Naive thymus-derived CD8-positive, alpha-beta T cell (primary cell): ENCODE data around the gene AGT. TPM values are rescaled to one million over a fixed set of nuclear protein-coding genes. Genes with fewer than 3 reads are reported as not detected.

Source experiments
- ATAC-seq, 2 donors: fragments of 150-1000 bp; cut with Tn5 transposase in 1 of 2; sonication (Bioruptor Pico), chemical (Tn5 transposase) in 1 of 2; 1 replicate in 1 of 2; 2 replicates in 1 of 2; pipeline ENCODE4 v1.10.0; 2021; ENCODE audit warnings: mild to moderate bottlenecking in 2 of 2, moderate library complexity in 2 of 2
- POLR2A ChIA-PET: fragments of 350-600 bp; sonication (Branson Sonifier 250); formaldehyde crosslinking; loops from one replicate; lab custom pipeline; 2021; ENCODE audit warnings: antibody characterized with exemption; lab: Charles Lee
- DNase-seq, 10 donors: peaks; one replicate each; pipeline versions ENCODE4 v3.0.0 to v3.0.0-alpha.2; 2020 to 2022
- H3K27ac Mint-ChIP-seq, 10 donors: one replicate each; pipeline ENCODE4 v1.8.0; 2020 to 2022; ENCODE audit warnings: mild to moderate bottlenecking in 10 of 10, mixed read lengths in 10 of 10, moderate library complexity in 4 of 10, inconsistent platforms in 1 of 10
- H3K27me3 Mint-ChIP-seq, 5 donors: one replicate each; pipeline ENCODE4 v1.8.0; 2021 to 2022; ENCODE audit warnings: mixed read lengths in 5 of 5
- H3K36me3 Mint-ChIP-seq, 3 donors: one replicate each; pipeline ENCODE4 v1.8.0; 2020 to 2022; ENCODE audit warnings: mixed read lengths in 3 of 3, mild to moderate bottlenecking in 2 of 3, inconsistent platforms in 1 of 3
- H3K4me1 Mint-ChIP-seq, 4 donors: one replicate each; pipeline ENCODE4 v1.8.0; 2021 to 2022; ENCODE audit warnings: mixed read lengths in 4 of 4
- H3K4me3 Mint-ChIP-seq, 10 donors: one replicate each; pipeline ENCODE4 v1.8.0; 2020 to 2022; ENCODE audit warnings: mild to moderate bottlenecking in 10 of 10, mixed read lengths in 10 of 10, moderate library complexity in 6 of 10, inconsistent platforms in 1 of 10
- H3K9me3 Mint-ChIP-seq, 9 donors: one replicate each; pipeline ENCODE4 v1.8.0; 2020 to 2022; ENCODE audit warnings: mixed read lengths in 9 of 9, mild to moderate bottlenecking in 3 of 9, inconsistent platforms in 1 of 9, moderate library complexity in 1 of 9
- polyA plus RNA-seq, 3 donors: library from polyadenylated mRNA; unstranded; fragments of 300-500 nt; fragmentation: Illumina TruSeq; gene quantifications; one replicate each; pipeline ENCODE4 v1.2.3, GENCODE V29; 2021
- total RNA-seq, 8 experiments: library from RNA in 2 of 8; stranded (reverse) in 2 of 8; gene quantifications; one replicate each; pipeline ENCODE4 v1.2.3 and lab custom pipeline; 2021 to 2026

Gene AGT
- total RNA-seq = not detected
- not detected for polyA plus RNA-seq
- total RNA-seq (lab: John Stamatoyannopoulos, UW) = 0 to 0.17 (median 0.07) reads per million in 6 experiments

DNA sequence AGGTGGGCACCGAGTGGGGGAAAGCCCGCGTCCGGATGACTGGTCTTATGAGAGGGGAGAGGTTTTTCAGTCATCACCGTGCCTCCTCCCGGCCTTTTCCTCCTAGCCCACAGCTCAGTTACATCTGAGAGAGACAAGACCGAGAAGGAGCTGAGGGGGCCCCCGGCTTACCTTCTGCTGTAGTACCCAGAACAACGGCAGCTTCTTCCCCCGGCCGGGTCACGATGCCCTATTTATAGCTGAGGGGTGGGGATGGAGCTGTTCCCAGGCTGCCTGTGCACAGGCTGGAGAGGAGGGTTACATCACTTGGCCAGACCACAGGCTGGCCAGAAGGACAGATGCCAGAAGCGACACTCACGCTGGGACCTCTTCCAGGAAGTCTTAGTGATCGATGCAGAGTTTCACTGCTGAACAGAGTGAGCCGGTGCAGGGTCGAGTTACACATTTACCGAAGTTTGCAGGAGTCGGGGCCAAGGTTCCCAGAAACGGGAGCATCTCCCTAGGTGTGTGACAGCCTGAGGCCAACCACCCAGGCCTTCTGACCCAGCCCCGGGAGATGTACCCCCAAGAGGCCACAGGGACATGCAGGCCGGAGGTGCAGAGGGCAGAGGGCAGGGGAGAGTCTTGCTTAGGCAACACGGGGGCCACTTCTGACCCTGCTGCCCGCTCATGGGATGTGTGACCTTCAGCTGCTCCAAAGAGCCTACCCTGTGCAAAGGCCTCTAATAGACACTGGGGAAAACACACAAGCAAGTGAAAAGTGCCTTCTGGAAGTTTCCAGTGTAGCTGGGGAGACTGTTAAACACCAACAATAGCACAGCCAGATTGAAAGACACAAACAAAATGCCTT is at the start of gene AGT:
Gene AGT, minus strand, starts transcription at position 208 of the 850 bp plus-strand sequence. CDS start 3,299 bp downstream, outside the sequence.
- H3K4me3 Mint-ChIP-seq = no peak within 1 kb of the TSS

DNA sequence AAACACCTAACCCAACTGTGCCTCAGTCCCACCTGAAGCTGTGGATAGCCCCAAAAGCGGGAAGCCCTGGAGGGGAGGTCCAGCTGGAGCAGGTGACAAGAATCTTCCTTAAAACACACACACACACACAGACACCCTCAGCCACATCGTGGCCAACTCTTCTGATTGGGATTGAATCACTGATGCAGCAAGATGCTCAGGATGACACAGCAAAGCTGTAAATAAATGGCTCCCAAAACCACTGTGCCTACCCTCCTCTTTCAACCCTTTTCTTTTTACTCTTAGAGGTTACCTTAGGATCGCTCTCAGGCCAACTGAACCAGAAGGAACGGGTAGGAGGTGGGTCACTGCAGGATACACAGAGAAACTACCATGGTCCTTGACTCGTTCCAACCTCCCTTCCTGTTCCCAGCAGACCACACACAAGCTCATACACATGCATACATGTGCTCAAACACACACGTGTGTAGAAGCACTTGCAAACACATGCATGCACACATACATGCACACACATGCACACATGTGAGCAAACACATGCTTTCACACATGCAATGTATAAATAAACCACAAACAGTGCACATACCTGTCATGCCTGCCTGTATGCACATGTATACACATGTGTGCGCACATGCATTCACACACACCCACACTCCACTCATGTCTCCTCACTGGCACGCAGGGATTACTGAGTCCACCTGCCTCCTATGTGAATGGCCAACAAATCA is 47.7 kb upstream of the AGT start:
- H3K36me3 Mint-ChIP-seq = no peaks in the 10 kb centered on the region
- DNase-seq = no peak
- H3K4me1 Mint-ChIP-seq = no peaks in the 10 kb centered on the region
- ATAC-seq = no peak
- peaks cover 9 to 34% (median 14%) of the 10 kb centered on the region in 5 donors for H3K27me3 Mint-ChIP-seq
- H3K27ac Mint-ChIP-seq = peak overlapping the region in 2 of 10 donors; percentile 2 to 33
- no peaks in the 10 kb centered on the region for H3K9me3 Mint-ChIP-seq
- no peak overlapping the region for H3K4me3 Mint-ChIP-seq
- POLR2A ChIA-PET = no interaction called here

More for the DNA sequence above, at the start of gene AGT:
- DNase-seq (no peak), ATAC-seq (no peak)
- Mint-ChIP-seq H3K4me1 (no peaks in the 10 kb centered on the region), H3K9me3 (peaks cover 0 to 19% (median 7%) of the 10 kb centered on the region in 9 donors), H3K36me3 (peaks cover 0 to 5% (median 0%) of the 10 kb centered on the region in 3 donors), H3K27ac (peak within 1 kb of the TSS in 2 of 10 donors; percentile 1 to 9), H3K27me3 (peaks cover 2 to 30% (median 17%) of the 10 kb centered on the region in 5 donors)
- POLR2A ChIA-PET = no interaction called here

DNA sequence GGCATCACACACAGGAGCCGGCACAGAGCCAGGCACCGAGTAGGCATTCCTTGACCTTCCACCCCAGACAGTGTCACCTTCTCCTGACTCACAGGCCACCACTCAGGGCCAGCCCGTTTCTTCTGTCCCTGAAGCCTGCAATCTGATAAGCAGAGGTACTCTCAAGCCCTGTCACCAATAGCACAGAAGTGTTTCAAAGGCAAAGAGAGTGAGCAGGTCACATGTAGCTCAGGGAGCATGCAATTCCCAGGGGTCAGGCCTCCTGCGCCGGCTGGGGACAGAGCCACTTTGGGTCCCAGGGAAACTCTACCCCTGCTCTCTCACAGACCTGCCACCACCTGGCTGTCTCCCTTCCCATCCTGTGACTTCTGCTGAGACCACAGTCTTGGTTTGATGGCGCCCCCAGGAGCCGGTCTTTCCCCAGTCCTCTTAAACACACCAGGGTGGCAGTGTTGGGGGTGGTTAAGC is 46.5 kb upstream of the AGT start:
- Mint-ChIP-seq H3K9me3 (no peaks in the 10 kb centered on the region), H3K36me3 (no peaks in the 10 kb centered on the region), H3K27me3 (peaks cover 9 to 40% (median 20%) of the 10 kb centered on the region in 5 donors), H3K4me1 (peaks cover 0 to 1% (median 0%) of the 10 kb centered on the region in 4 donors), H3K4me3 (no peak overlapping the region), H3K27ac (no peak overlapping the region)
- ATAC-seq (no peak), DNase-seq (no peak)
- POLR2A ChIA-PET = no interaction called here

DNA sequence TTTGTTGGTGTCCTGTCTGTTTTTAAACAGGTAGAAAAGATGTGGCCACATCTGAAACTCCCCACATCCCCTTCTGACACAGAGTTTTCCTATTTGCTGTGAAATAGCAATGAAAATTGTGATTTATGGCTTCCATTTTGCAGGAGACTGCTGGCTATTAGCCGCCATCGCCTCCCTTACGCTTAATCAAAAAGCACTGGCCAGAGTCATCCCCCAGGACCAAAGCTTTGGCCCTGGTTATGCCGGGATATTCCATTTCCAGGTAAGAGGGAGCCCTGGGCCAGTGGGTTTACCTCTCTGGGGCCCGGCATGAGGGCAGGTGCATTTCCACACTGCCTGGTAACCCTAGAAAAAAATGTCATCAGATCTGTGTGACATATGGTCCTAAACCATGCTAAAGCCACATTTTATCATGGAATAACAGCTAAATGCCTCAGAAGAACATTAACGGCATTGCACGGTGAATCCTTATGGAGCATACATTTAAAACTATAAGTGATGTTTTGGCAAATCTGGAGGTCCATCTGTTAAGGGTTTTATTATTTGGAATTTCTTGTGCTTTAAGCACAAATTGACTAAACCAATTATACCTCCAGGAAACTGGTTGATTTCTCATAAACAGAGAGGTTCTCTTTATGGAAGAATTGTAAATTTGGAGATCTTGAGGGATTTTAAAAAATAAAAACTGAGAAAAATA is 45.6 kb upstream of the AGT start:
- POLR2A ChIA-PET = no interaction called here
- DNase-seq (no peak), ATAC-seq (no peak)
- H3K27me3 Mint-ChIP-seq = peaks cover 9 to 43% (median 20%) of the 10 kb centered on the region in 5 donors
- no peaks in the 10 kb centered on the region for H3K9me3 Mint-ChIP-seq
- no peak overlapping the region for H3K27ac Mint-ChIP-seq
- peaks cover 0 to 1% (median 0%) of the 10 kb centered on the region in 4 donors for H3K4me1 Mint-ChIP-seq
- no peak overlapping the region for H3K4me3 Mint-ChIP-seq
- H3K36me3 Mint-ChIP-seq = no peaks in the 10 kb centered on the region

DNA sequence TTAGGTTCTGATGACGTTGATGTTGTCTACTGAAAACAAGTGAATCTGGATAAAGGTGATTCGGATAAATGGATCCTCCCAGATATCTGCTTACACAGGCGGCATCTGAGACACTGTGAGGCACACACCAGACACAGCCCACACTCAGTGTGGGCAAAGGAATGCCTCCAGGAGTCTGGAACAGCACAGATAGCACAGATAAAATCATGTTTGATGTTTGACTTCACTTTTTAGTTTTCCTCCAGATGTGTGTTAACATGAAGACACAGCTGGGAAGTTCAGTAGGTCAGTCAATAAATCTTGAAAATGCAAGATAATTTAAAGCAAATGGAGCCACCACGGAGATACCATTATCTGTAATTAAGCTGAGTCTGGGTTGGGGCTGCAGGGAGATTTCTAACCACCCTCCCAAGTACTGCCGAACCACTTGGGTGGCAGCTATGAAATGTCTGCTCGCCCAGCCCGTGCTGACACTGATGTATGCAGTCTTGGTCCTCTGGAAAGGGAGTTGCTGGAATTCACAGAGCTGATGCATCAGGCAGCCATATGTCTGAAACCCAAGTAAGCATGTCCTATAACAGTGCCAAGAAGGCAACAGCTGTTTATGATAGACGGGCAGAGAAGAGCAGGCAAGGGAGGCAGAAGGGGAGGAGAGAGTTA is 44.9 kb upstream of the AGT start:
- H3K4me1 Mint-ChIP-seq = peaks cover 0 to 3% (median under 1%) of the 10 kb centered on the region in 4 donors
- POLR2A ChIA-PET = no interaction called here
- no peak overlapping the region for H3K4me3 Mint-ChIP-seq
- H3K27me3 Mint-ChIP-seq = peaks cover 8 to 43% (median 20%) of the 10 kb centered on the region in 5 donors
- DNase-seq = no peak
- no peaks in the 10 kb centered on the region for H3K9me3 Mint-ChIP-seq
- no peak for ATAC-seq
- H3K27ac Mint-ChIP-seq = no peak overlapping the region
- H3K36me3 Mint-ChIP-seq = no peaks in the 10 kb centered on the region

DNA sequence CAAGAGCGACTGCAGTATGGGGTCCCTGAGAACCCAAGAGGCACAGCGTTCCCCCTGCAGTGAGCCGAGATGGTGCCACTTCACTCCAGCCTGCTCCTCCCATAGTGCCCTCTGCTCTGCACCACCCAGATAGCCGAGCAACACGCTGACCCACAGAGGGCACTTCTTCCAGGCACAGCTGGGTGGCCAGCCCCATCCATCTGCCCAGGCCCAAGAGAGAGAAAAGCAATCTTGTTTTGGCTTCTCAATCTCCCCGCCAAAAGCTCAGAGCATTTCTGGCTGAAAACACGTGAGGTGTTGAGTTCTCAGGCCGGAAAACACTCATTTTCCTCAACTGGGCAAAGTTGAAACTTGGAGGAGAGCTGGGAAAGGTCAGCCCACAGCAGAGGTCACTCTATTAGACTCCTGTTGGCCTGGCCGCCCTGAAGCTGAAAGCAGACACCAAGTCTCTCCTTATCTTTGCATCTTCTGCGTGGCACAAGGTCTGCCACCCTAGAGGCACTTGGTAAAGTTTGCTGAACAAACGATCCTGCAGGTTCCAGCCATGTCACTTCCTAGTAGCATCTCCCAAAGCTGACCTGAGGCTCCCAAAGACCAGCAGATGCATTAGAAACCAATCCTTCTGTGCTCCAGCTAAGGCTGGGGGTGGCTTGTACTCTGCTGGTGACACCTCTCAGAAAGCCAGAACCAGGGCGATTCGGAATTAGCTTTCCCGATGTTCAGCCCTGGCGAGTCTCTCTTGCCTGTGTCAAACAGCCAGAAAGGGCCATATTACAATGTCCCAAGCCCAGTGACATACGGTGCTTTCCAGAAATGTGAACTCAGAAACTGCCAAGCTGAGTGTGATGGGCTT is 44.2 kb upstream of the AGT start:
- POLR2A ChIA-PET = no interaction called here
- no peak overlapping the region for H3K27ac Mint-ChIP-seq

DNA sequence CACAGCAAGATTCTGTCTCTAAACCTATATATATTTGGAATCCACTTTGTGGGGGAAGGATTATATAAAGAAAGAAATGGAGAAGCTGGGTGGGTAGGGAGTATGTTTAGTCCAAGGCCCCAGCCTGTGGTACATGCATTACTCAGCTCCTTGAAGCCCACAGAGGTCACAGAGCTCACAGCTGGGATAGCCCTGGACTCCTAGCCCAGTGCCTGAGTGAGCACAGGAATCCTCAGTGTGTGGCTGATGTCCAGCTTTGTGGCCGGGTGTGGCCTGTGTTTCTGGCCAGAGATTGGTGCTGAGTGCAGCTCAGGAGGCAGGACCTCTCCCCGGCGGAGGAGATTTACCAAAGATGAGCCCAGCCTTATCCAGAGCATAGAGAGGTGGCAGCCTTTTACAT is 40.9 kb upstream of the AGT start:
- DNase-seq = no peak
- Mint-ChIP-seq H3K9me3 (no peaks in the 10 kb centered on the region), H3K4me1 (peaks cover 0 to 8% (median 2%) of the 10 kb centered on the region in 4 donors), H3K27me3 (peaks cover 1 to 27% (median 17%) of the 10 kb centered on the region in 5 donors), H3K27ac (peak overlapping the region in 2 of 10 donors; percentile 59 to 77), H3K4me3 (no peak overlapping the region), H3K36me3 (no peaks in the 10 kb centered on the region)
- no peak for ATAC-seq
- POLR2A ChIA-PET = no interaction called here

More for the DNA sequence above, 44.2 kb upstream of the AGT start:
- DNase-seq = no peak
- Mint-ChIP-seq H3K4me1 (peaks cover 0 to 8% (median under 1%) of the 10 kb centered on the region in 4 donors), H3K27me3 (peaks cover 8 to 43% (median 20%) of the 10 kb centered on the region in 5 donors), H3K36me3 (no peaks in the 10 kb centered on the region), H3K4me3 (no peak overlapping the region), H3K9me3 (no peaks in the 10 kb centered on the region)
- no peak for ATAC-seq

DNA sequence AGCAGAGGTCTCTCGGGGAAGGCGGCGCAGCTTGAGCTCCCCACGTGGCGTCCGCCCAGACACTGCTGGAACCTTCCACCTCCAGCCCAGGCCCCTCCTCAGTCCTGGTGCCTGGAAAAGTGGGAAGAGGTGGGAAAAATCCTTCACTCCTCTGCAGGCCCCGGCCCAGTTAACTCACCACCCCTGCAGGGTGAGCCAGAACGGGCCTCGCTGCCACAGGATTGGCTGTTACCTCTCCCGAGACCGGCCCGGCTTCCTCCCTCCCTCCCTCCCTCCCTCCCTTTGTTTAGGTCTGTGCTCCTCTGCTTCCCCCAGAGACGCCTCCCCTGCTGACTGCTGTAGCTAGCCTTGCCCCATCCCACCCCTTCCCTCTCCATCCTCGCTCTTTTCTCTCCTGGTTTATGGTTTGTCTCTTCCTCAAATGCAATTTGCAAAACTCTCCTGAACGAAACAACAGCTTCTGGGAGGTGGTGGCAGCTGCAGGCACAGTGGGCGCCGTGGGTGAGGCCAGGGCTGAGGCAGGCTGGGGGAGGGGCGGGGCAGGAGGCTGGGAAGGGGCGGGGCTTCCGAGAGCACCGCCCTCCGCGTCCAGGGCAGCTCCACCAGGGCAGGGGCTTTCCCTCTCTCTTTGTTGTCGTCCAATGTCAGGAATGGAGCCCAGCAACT is 39.8 kb upstream of the AGT start:
- DNase-seq = peak in 6 of 10 donors; percentile 5 to 50 (median 23)
- Mint-ChIP-seq H3K27me3 (peaks cover 3 to 22% (median 17%) of the 10 kb centered on the region in 5 donors), H3K27ac (peak overlapping the region in 3 of 10 donors; percentile 33 to 79 (median 71)), H3K9me3 (no peaks in the 10 kb centered on the region), H3K4me1 (peaks cover 0 to 8% (median 2%) of the 10 kb centered on the region in 4 donors), H3K36me3 (no peaks in the 10 kb centered on the region), H3K4me3 (peak overlapping the region in 8 of 10 donors; percentile 2 to 83 (median 66))
- no peak for ATAC-seq
- POLR2A ChIA-PET = no interaction called here

DNA sequence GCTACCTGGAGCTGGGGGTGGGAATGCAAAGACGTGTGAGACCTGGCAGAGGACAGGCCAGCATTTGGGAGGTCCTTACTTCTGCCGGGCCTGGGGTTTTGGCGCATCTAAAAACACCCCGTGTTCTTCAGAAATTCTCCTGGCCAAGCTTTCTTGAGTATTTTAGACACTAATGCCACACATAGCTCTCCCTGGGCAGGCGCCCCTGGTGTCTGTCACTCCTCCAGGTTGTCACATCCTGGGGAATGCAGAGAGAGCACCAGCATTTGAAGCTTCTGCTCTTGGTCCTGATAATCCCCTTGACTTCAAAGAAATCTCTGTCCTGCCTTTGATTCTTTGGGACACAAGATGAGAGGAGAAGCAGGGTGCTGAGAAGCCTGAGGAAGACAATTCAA is 39.3 kb upstream of the AGT start:
- Mint-ChIP-seq H3K9me3 (no peaks in the 10 kb centered on the region), H3K27ac (peak overlapping the region in 1 of 10 donors; percentile 79), H3K36me3 (no peaks in the 10 kb centered on the region), H3K27me3 (peaks cover 3 to 23% (median 17%) of the 10 kb centered on the region in 5 donors), H3K4me1 (peaks cover 0 to 8% (median 2%) of the 10 kb centered on the region in 4 donors), H3K4me3 (peak overlapping the region in 3 of 10 donors; percentile 50 to 80 (median 66))
- POLR2A ChIA-PET = no interaction called here
- ATAC-seq (no peak), DNase-seq (no peak)

DNA sequence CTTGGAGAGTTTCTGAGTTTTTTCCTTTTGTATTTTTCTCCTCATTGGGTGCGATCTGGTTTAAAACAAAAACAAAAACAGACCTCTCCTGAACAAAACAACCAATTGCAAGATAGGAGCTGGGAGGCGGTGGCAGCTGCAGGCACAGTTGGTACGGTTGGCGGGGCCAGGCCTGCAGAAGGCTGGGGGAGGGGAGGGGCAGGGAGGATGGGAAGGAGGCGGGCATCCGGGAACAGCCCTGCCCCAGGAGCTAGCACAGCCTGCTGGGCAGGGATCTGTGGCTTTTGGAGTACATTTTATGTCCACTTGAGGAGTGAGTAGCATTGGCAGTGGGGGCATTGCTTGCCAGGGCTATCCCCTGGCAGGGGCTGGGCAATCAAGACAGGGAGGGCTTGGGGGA is 38.5 kb upstream of the AGT start:
- POLR2A ChIA-PET = no interaction called here
- ATAC-seq = no peak

More for the DNA sequence above, 38.5 kb upstream of the AGT start:
- Mint-ChIP-seq H3K4me1 (peaks cover 0 to 8% (median 2%) of the 10 kb centered on the region in 4 donors), H3K27me3 (peaks cover 3 to 20% (median 17%) of the 10 kb centered on the region in 5 donors), H3K9me3 (no peaks in the 10 kb centered on the region), H3K36me3 (no peaks in the 10 kb centered on the region), H3K4me3 (peak overlapping the region in 1 of 10 donors; percentile 33), H3K27ac (peak overlapping the region in 1 of 10 donors; percentile 24)
- DNase-seq = no peak
